Skeletal muscle tissue (tissue), 4 donors: ENCODE measurements around the gene XRCC1. TPM values are rescaled to one million over a fixed set of nuclear protein-coding genes. Genes with fewer than 3 reads are reported as not detected.

Source experiments
- H3K27ac ChIP-seq: one replicate; pipeline ENCODE4 v1.7.0; 2013; ENCODE audit warnings: mild to moderate bottlenecking, low read depth, low read length, inconsistent platforms
- H3K27me3 ChIP-seq, 3 donors: one replicate each; pipeline ENCODE4 v1.7.0; 2013; ENCODE audit warnings: low read length in 3 of 3; ENCODE audit not compliant: control insufficient read depth in 3 of 3, insufficient read depth in 3 of 3
- H3K36me3 ChIP-seq, 3 donors: one replicate each; pipeline ENCODE4 v1.7.0; 2013; ENCODE audit warnings: low read length in 3 of 3; ENCODE audit not compliant: control insufficient read depth in 3 of 3, insufficient read depth in 3 of 3
- H3K4me1 ChIP-seq, 3 donors: one replicate each; pipeline ENCODE4 v1.7.0; 2013; ENCODE audit warnings: low read length in 3 of 3, mild to moderate bottlenecking in 3 of 3; ENCODE audit not compliant: control insufficient read depth in 3 of 3, insufficient read depth in 3 of 3
- H3K4me3 ChIP-seq, 3 donors: one replicate each; pipeline ENCODE4 v1.7.0; 2013; ENCODE audit warnings: low read length in 3 of 3
- H3K9ac ChIP-seq, 3 donors: one replicate each; pipeline ENCODE4 v1.7.0; 2013; ENCODE audit warnings: low read length in 3 of 3, mild to moderate bottlenecking in 3 of 3, moderate library complexity in 2 of 3, low read depth in 1 of 3
- H3K9me3 ChIP-seq, 3 donors: one replicate each; pipeline ENCODE4 v1.7.0; 2013; ENCODE audit warnings: low read length in 3 of 3; ENCODE audit not compliant: control insufficient read depth in 3 of 3
- total RNA-seq: library from RNA; depleted of rRNA; stranded (reverse); fragments of >200 nt; gene quantifications from one replicate; pipeline ENCODE4 v1.2.3, GENCODE V29; 2014
- donor health status: Osteomylitis.

The XRCC1 gene
- total RNA-seq, 1 donor from 2014 or later = 7.3 TPM

- Histone ChIP-seq H3K9ac (no peak overlapping the region), H3K36me3 (peaks cover 14 to 15% (median 14%) of the 10 kb centered on the region in 3 donors), H3K27ac (no peak overlapping the region), H3K4me3 (no peak overlapping the region), H3K9me3 (no peaks in the 10 kb centered on the region), H3K4me1 (peaks cover 4 to 9% (median 7%) of the 10 kb centered on the region in 3 donors), H3K27me3 (no peaks in the 10 kb centered on the region)
Observed at GRCh38 chr19:43498233-43498842, 77.0 kb downstream of the XRCC1 start.

DNA sequence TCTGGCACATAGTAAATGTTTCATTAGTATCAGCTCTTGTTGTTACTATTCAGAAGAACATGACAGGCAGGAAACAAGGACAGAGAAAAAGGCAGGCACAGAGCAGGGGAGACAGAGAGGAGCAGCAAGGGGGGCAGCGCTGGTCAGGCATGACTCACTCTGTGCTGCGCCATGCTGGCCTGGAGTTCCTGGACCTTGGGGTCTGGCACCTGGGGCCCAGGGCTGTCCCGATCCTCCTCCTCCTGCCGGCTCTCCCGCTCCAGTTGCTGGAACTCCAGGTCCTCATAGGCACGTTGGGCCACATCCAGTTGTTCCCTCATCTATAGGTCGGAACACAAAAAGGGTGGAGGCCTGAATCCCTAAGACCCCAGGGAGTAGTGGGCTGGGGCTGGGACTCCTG lies 78.4 kb downstream of the XRCC1 start:
- H3K4me3 ChIP-seq = no peak overlapping the region
- peaks cover 0 to 4% (median 2%) of the 10 kb centered on the region in 3 donors for H3K4me1 ChIP-seq
- H3K36me3 ChIP-seq = peaks cover 14 to 15% (median 14%) of the 10 kb centered on the region in 3 donors
- H3K9ac ChIP-seq = no peak overlapping the region
- H3K9me3 ChIP-seq = no peaks in the 10 kb centered on the region
- H3K27me3 ChIP-seq = no peaks in the 10 kb centered on the region
- no peak overlapping the region for H3K27ac ChIP-seq

DNA sequence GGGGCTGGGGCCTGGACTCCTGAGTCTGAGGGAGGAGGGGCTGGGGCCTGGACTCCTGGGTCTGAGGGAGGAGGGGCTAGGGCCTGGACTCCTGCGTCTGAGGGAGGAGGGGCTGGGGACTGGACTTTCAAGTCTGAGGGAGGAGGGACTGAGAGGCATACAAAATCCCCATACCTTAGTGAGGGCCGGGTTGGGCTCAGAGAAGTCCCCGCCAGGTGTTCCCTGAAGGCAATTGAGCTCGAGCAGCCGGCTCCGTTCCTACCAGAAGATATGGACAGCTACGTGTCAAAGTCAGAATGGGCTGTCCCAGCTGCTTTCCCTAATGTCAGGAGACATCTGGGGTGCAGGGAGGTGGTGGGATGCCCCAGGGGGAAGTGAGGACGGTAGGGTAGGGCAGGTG lies 80.2 kb downstream of the XRCC1 start:
- Histone ChIP-seq H3K4me1 (peaks cover 0 to 4% (median 2%) of the 10 kb centered on the region in 3 donors), H3K27ac (no peak overlapping the region), H3K9ac (no peak overlapping the region), H3K27me3 (no peaks in the 10 kb centered on the region), H3K36me3 (peaks cover 14 to 18% (median 14%) of the 10 kb centered on the region in 3 donors), H3K9me3 (no peaks in the 10 kb centered on the region), H3K4me3 (no peak overlapping the region)

Other genes starting within 250 kb of the XRCC1 start
- 5.2 TPM for gene CD177, start 221.8 kb downstream of the XRCC1 start, total RNA-seq
- gene TEX101, start 160.6 kb downstream of the XRCC1 start, total RNA-seq = not detected
- not detected for gene LYPD3, start 109.9 kb downstream of the XRCC1 start, total RNA-seq
- gene PHLDB3, start 70.8 kb downstream of the XRCC1 start, total RNA-seq = 4.7 TPM
- gene ETHE1, start 48.3 kb downstream of the XRCC1 start, total RNA-seq = 32.4 TPM
- gene ZNF575, start 42.3 kb downstream of the XRCC1 start, total RNA-seq = not detected
- gene PINLYP, start 274 bp upstream of the XRCC1 start, total RNA-seq = 6.8 TPM
- gene IRGQ, start 20.6 kb upstream of the XRCC1 start, total RNA-seq = 24.5 TPM
- gene ZNF576, start 21.1 kb upstream of the XRCC1 start, total RNA-seq = 6.8 TPM
- gene SRRM5, start 36.6 kb upstream of the XRCC1 start, total RNA-seq = not detected
- 44.9 TPM for gene ZNF428, start 44.1 kb upstream of the XRCC1 start, total RNA-seq
- 7.8 TPM for gene CADM4, start 64.3 kb upstream of the XRCC1 start, total RNA-seq
- 2.1 TPM for gene PLAUR, start 94.6 kb upstream of the XRCC1 start, total RNA-seq
- not detected for gene IRGC, start 140.5 kb upstream of the XRCC1 start, total RNA-seq
- gene SMG9, start 179.4 kb upstream of the XRCC1 start, total RNA-seq = 6.3 TPM
- gene KCNN4, start 205.4 kb upstream of the XRCC1 start, total RNA-seq = 1.0 TPM
- not detected for gene LYPD5, start 226.9 kb upstream of the XRCC1 start, total RNA-seq